HG03108 (cell line): ENCODE results near the gene HSD11B2.

Experiments used
- ATAC-seq: cut with Tn5 transposase; IDR thresholded peaks from one replicate; pipeline ENCODE4 v1.9.1; 2021; ENCODE audit warnings: moderate library complexity; ENCODE audit not compliant: unreplicated experiment

HSD11B2 gene

DNA sequence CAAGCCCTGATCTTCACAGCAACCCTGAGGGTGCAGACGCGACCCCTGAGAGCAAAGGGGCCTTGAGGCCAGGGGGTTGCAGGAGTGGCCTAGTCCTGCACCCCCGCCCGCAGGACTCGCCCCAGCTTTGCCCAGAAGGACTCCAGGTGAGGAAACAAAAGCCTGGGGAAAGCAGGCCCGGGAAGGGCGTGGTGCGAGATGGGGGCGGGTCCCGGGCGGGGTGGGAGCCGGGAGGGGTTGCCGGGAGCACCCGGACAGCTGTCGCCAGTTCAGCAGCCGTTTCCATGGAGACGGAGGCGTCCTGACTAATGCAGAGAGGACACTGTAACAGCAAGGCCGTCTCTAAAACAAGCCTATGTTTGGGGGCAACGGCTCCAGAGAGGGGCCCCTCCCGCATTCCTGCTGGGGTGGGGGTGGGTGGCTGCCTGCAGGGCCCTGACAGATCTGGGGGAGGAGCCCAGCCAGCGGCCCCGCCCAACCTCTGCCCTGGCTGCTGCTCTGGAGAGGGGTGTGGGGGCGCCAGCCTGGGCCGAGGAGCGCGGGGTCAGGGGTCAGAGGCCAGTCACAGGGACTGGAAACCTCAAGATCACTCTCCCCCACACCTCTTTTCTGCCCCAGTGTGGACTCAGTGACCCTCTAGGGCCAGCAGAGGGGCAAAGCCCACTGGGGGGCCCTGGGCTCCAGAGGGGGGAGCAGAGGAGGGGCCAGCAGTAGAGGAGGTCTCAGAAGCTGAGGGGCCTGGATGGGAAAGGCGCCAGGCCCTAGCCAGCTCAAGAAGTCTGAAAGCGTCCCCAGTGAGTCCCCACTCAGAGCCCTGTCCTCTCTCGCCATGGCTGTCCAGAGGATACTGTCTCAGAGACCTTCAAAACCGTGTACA lies 34.5 kb upstream of the HSD11B2 start:
- no peak for ATAC-seq

DNA sequence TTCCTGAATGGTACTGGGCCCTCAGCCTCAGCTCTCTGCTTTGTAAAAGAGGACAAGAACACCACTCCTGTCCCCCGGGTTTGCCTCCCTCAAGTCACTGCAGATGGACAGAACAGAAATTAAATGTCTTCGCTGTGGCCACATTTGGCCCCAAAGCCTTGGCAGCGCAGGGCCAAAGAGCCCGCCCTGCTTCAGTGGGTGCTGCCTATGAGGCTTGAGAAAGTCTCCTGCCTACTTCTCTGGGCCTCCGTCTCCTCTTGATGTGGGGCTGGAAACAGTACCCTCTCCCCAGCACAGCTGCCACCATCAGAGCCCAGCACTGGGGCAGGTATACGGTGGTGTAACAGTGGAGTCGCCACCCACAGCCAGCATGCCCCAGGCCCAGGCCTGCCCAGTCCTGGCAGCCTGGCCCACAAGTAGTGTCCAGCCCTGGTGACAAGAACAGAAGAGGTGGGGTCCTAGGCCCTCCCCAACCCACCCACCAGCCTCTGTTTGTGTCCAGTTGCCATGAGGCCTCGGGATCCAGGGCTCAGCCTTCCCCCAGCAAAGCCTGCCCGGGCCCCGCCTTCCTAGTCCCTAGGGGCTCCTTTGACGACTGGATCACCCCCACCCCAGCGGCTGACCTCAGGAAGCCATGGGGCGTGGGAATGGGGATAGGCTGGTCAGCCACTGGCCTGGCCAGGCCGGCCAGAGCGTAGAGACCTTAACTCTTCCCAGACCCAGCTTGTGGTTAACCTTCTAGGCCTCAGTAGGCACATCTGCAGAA lies 33.7 kb upstream of the HSD11B2 start:
- no peak for ATAC-seq

DNA sequence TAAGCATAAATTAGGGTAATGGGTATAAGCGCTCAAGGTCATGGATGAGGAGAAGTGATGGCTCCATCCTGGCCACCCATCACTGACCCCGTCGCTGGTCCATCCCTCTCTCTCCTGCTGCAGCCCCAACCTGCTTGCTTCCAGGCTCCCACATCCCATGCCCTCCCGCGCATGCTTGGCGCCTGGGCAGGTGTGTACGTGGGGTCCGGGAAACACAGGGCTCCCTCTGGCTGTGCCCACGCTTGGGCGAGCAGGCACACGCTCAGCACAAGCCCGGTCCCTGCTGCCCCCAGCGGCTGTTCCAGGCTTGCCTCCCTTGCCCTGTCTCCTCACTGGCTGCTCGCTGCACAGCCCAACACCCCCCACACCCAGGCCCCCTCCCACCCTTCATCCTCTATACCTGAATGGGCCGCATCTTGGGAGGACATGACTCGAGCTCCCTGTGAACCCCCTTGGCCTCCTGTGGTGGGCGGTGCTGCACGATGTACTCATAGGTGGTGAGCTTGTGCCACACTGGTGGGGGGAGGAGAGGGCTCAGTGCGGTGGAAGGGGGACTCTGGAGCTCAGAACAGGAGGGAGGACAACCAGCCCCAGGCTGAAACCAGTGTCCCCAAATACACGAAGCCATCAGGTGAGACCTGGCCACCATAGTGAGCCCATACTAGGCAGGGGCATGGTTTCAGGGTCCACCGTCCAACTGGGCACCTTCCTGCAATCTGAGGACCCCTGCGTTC lies 32.9 kb upstream of the HSD11B2 start:
- ATAC-seq, result no peak

DNA sequence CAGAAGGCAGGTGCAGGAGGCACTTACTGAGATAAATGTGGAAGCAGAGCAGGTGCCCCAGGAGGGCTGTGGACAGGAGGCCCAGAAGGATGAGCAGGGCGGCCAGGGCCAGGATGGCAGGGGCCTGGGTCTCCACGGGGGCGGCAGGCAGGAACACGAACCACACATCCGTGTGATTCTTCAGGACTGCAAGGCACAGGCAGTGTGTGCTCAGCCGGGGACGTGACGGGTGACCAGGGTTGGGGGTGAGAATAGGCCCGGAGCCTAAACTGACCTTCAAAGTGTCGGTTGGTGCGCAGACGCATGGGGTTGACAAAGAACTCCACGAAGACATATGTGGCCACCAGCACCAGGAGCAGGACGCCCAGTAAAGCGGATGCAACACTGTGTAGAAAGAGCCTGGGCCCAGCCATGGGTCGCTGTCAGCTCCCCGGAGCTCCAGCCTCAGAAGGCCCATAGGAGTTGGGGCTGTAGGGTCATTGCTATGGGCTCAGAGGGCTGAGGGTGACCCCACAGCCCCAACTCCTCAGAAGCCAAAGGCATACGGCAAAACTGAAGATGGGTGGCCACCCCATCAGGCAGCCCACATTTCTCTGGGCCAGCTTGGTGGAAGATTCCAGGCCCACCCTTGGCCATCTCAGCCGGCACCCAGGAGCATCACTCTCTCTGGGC lies 32.2 kb upstream of the HSD11B2 start:
- no peak for ATAC-seq

GRCh38 chr16:67399218-67399733 lies 31.6 kb upstream of the HSD11B2 start:
- no peak for ATAC-seq

GRCh38 chr16:67399749-67400704 lies 30.9 kb upstream of the HSD11B2 start:
- ATAC-seq, result no peak

- ATAC-seq, result no peak
These were observed 30.0 kb upstream of the HSD11B2 start for GRCh38 chr16:67400901-67401300.

- ATAC-seq, result no peak
These were observed 26.9 kb upstream of the HSD11B2 start for GRCh38 chr16:67403976-67404555.

GRCh38 chr16:67404740-67405226 lies 26.1 kb upstream of the HSD11B2 start:
- ATAC-seq, result no peak

GRCh38 chr16:67405336-67405735 lies 25.6 kb upstream of the HSD11B2 start:
- ATAC-seq, result no peak

- no peak for ATAC-seq
These were observed 24.6 kb upstream of the HSD11B2 start for GRCh38 chr16:67406111-67406971.

DNA sequence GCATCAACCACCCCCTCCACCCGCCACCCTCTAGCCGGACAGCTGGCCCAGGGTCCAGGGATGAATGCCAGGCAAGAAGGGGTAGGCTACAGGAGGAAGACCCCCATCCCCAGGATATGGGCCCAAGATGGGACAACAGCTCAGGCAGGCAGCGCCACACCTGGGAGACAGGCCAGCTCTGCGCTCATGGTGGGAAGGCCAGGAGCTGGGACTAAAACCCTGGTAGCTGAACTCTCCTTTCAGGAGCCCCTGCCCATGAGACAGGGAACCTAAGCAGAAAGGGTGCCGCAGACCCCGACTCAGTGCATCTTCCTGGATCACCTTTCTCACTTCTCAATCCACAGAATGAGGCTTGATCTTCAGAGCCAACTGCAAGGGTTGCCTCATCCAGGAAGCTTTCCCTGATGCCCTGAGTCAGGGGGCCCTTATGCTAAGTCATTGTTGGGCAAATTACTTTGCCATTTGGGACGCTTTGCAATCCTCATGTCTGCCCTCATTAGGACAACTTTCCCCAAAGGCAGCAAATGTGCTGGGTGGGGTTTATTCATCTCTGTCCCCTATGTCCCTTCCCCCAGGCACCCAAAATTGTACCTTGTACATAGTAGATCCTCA lies 23.6 kb upstream of the HSD11B2 start:
- no peak for ATAC-seq

- no peak for ATAC-seq
These were observed 23.0 kb upstream of the HSD11B2 start for GRCh38 chr16:67407788-67408452.

DNA sequence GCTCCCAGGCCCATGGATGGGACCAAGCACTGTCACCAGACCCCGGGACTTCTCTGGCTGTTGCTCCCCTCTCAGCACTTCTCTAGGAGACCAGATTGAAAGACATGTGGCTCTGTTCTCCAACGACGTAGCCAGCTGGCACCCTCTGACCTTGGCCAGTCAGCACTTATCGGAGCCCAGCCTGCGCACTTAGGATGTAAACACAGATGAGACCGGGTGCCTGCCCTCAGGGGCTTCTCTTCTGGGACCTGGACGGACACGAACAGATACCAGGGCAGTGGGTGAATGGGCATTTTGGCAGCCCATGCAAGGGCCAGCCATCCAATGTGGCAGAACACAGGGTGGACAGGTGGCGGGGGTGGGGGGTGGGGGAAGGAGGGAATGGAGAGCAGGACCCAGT lies 21.3 kb upstream of the HSD11B2 start:
- ATAC-seq, result no peak

DNA sequence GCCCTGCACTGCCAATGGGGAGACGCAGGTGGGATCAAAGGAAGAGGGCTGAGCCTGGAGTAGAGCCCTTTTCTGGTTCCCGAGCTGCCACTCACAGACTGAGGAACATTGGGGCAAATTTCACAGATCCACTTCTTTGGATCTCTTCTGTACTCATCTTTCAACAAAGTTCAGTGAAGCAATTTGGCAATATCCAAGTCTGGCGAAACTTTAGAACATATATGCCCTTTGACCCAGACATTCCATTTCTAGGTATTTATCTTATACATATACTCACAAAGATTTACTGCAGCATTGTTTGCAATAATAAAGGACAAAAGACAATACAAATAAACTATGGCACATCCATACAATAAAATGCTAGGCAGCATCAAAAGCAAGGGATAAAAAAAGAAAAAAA lies 19.6 kb upstream of the HSD11B2 start:
- no peak for ATAC-seq

DNA sequence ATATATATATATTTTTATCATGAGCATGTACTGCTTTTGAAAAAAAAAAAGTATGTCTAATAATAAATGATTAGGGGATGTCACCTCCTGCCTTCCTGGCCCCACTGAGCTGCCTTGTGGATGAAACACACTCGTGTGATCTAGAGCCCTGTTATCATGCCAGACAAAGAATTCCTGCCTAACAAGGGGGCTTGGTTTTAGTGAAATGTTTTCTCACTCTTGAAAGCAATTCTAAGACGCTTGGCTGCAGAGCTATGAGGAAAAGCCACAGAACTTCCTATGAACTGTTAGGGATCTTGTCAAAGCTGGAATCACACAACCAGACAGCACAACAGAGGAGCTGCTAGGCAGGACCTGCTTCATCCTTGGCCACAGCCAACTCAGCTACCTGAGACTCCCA lies 18.6 kb upstream of the HSD11B2 start:
- no peak for ATAC-seq
